Measurements from ENCODE around the gene CEP43. TPM values are rescaled to one million over a fixed set of nuclear protein-coding genes. Genes with fewer than 3 reads are reported as not detected.

Gene CEP43
- total RNA-seq, 2 experiments from 2014 or later: 34.3 to 41.2 TPM

- Histone ChIP-seq H3K4me3 (ENCODE audit: low read depth, low read length, poor library complexity, severe bottlenecking) (peak overlapping the region; percentile 79), H3K9me3 (ENCODE audit: low read length) (no peaks in the 10 kb centered on the region), H3K9me2 (ENCODE audit: insufficient read depth, low read length) (no peaks in the 10 kb centered on the region), H3K79me2 (ENCODE audit: insufficient read depth, low read depth, low read length) (peaks cover 44% of the 10 kb centered on the region; the same call in 1 of the 2 replicates), H3K36me3 (ENCODE audit: insufficient read depth, low read length) (peaks cover 39% of the 10 kb centered on the region), H3K4me2 (ENCODE audit: low read length) (peak overlapping the region; percentile 96), H3K4me1 (ENCODE audit: insufficient read depth, low read length, poor library complexity, severe bottlenecking) (peaks cover 60% of the 10 kb centered on the region), H2AFZ (ENCODE audit: low read length) (no peak overlapping the region), H4K20me1 (ENCODE audit: insufficient read depth, low read length) (no peaks in the 10 kb centered on the region), H3K27ac (ENCODE audit: low read depth, low read length, poor library complexity, severe bottlenecking) (peak overlapping the region; percentile 87)
- intact Hi-C loops (cut with micrococcal nuclease; ENCODE audit: unreplicated experiment): loop anchor here (1.0 to 10.0 kb wide), 6 partner anchors 37 to 607 kb away; partner anchors contain the start of gene SFT2D1
- POLR2A ChIA-PET: interaction anchor here (2.4 kb wide), 1 partner anchor 96 kb away, joined by 10 read pairs; no protein-coding TSS in a partner anchor
- no peak for DNase-seq (ENCODE audit: low spot score)
- CTCF ChIA-PET (ENCODE audit: unreplicated experiment): interaction anchor here (0.5 kb wide), 1 partner anchor 31 kb away, joined by 3 read pairs; no protein-coding TSS in a partner anchor
- TF ChIP-seq EZH2phosphoT487 (IDR thresholded peaks at IDR 0.05; ENCODE audit: borderline replicate concordance, low read depth, low read length) (no peak), CTCF (conservative IDR thresholded peaks at IDR 0.05; ENCODE audit: low read length) (peak; percentile 60)
- no TSS peak for BruUV-seq (replicated peaks)
Observed at GRCh38 chr6:166951670-166952060, 47.5 kb upstream of the CEP43 start.

DNA sequence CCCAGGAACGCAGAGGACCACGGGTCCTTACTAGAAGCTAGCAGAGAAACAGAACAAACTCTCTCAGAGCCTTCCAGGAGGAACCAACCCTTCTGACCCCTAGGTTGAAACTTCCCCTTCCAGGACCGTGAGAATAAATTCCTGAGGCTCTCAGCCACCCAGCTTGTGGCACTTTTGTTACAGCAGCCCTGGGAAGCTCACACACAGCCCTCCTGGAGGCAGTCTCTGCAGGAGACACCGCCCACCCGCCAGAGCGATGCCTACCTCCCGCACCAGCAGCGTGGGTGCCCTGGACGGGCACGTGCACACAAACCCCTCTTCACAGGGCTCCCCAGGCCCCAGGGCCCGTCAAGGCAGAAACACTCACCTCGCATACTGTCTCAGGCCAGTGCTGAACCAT lies 47.1 kb upstream of the CEP43 start:
- ChIA-PET CTCF (ENCODE audit: unreplicated experiment) (no interaction called here), POLR2A (interaction anchor here (2.4 kb wide), 1 partner anchor 95 kb away, joined by 10 read pairs; no protein-coding TSS in a partner anchor)
- Histone ChIP-seq H3K4me1 (ENCODE audit: insufficient read depth, low read length, poor library complexity, severe bottlenecking) (peaks cover 65% of the 10 kb centered on the region), H3K9me2 (ENCODE audit: insufficient read depth, low read length) (no peaks in the 10 kb centered on the region), H3K79me2 (ENCODE audit: insufficient read depth, low read depth, low read length) (peaks cover 44% of the 10 kb centered on the region; the same call in 1 of the 2 replicates), H3K27ac (ENCODE audit: low read depth, low read length, poor library complexity, severe bottlenecking) (peak overlapping the region; percentile 87), H3K9me3 (ENCODE audit: low read length) (no peaks in the 10 kb centered on the region), H4K20me1 (ENCODE audit: insufficient read depth, low read length) (no peaks in the 10 kb centered on the region), H3K4me3 (ENCODE audit: low read depth, low read length, poor library complexity, severe bottlenecking) (peak overlapping the region; percentile 79), H2AFZ (ENCODE audit: low read length) (no peak overlapping the region), H3K4me2 (ENCODE audit: low read length) (peak overlapping the region; percentile 96), H3K36me3 (ENCODE audit: insufficient read depth, low read length) (peaks cover 35% of the 10 kb centered on the region)
- no peak for DNase-seq (ENCODE audit: low spot score)
- intact Hi-C loops (cut with micrococcal nuclease; ENCODE audit: unreplicated experiment): loop anchor here (10.0 kb wide), 1 partner anchor 607 kb away; the partner anchor contains the start of gene SFT2D1
- no TSS peak for BruUV-seq (replicated peaks)
- TF ChIP-seq CTCF (conservative IDR thresholded peaks at IDR 0.05; ENCODE audit: low read length): no peak
- no peak for TF ChIP-seq EZH2phosphoT487 (IDR thresholded peaks at IDR 0.05; ENCODE audit: borderline replicate concordance, low read depth, low read length)

Data from OCI-LY7 (cell line).